HG03442 (cell line): ENCODE data around the gene MIDN.

Source experiments
- ATAC-seq: cut with Tn5 transposase; IDR thresholded peaks from one replicate; pipeline ENCODE4 v1.9.1; 2021; ENCODE audit warnings: mild to moderate bottlenecking, moderate library complexity; ENCODE audit not compliant: unreplicated experiment

MIDN gene

GRCh38 chr19:1256646-1257474 lies 8.5 kb downstream of the MIDN start:
- ATAC-seq = no peak

GRCh38 chr19:1257475-1258162 lies 9.2 kb downstream of the MIDN start:
- ATAC-seq = no peak

GRCh38 chr19:1258163-1258492 lies 9.7 kb downstream of the MIDN start:
- ATAC-seq = no peak

- ATAC-seq = no peak
Measured at GRCh38 chr19:1258707-1259205, 10.4 kb downstream of the MIDN start.

- no peak for ATAC-seq
Measured at GRCh38 chr19:1259206-1259875, 11.0 kb downstream of the MIDN start.

- ATAC-seq = peak; percentile 6
Measured at GRCh38 chr19:1259876-1260748, 11.7 kb downstream of the MIDN start.

- peak; percentile 52 for ATAC-seq
Measured at GRCh38 chr19:1260749-1261537, 12.6 kb downstream of the MIDN start.

- ATAC-seq = no peak
Measured at GRCh38 chr19:1261538-1261797, 13.1 kb downstream of the MIDN start.

GRCh38 chr19:1261798-1262622 lies 13.6 kb downstream of the MIDN start:
- ATAC-seq = no peak

GRCh38 chr19:1262623-1263123 lies 14.3 kb downstream of the MIDN start:
- no peak for ATAC-seq

GRCh38 chr19:1263188-1263587 lies 14.8 kb downstream of the MIDN start:
- ATAC-seq = no peak

GRCh38 chr19:1264801-1265614 lies 16.6 kb downstream of the MIDN start:
- no peak for ATAC-seq

GRCh38 chr19:1265615-1266128 lies 17.3 kb downstream of the MIDN start:
- no peak for ATAC-seq

- peak; percentile 28 for ATAC-seq
Measured at GRCh38 chr19:1266129-1266915, 17.9 kb downstream of the MIDN start.

- peak; percentile 6 for ATAC-seq
Measured at GRCh38 chr19:1266916-1267476, 18.6 kb downstream of the MIDN start.

- no peak for ATAC-seq
Measured at GRCh38 chr19:1267477-1268225, 19.3 kb downstream of the MIDN start.
